Measurements from ENCODE around the gene ELL.
"Not testable (repeated sequence)": the region's sequence is repeated elsewhere in the genome, so short reads cannot be mapped to it uniquely, and the experiment has no call there.

ELL gene

GRCh38 chr19:18521692-18522123 is at the start of gene ELL:
Gene ELL (minus strand): TSS chr19:18522070. CDS start chr19:18522055, 15 bp downstream.
- DNase-seq (ENCODE audit: low read depth) = no peak

- DNase-seq (ENCODE audit: low read depth) = no peak
Observed at GRCh38 chr19:18568367-18568766, 46.5 kb upstream of the ELL start.

GRCh38 chr19:18566953-18567352 is 45.1 kb upstream of the ELL start:
- DNase-seq (ENCODE audit: low read depth) = no peak

GRCh38 chr19:18562086-18562485 is 40.2 kb upstream of the ELL start:
- no peak for DNase-seq (ENCODE audit: low read depth)

- DNase-seq (ENCODE audit: low read depth) = no peak
Observed at GRCh38 chr19:18559685-18560084, 37.8 kb upstream of the ELL start.

- DNase-seq (ENCODE audit: low read depth) = no peak
Observed at GRCh38 chr19:18558604-18559003, 36.7 kb upstream of the ELL start.

- no peak for DNase-seq (ENCODE audit: low read depth)
Observed at GRCh38 chr19:18558202-18558555, 36.3 kb upstream of the ELL start.

GRCh38 chr19:18557411-18558201 is 35.7 kb upstream of the ELL start, which contains the start of gene KXD1:
Gene KXD1 (plus strand): TSS chr19:18557870. CDS start chr19:18562057, 4,187 bp downstream.
- peak; percentile 95 for DNase-seq (ENCODE audit: low read depth)

- DNase-seq (ENCODE audit: low read depth) = no peak
Observed at GRCh38 chr19:18551631-18552030, 29.8 kb upstream of the ELL start.

- DNase-seq (ENCODE audit: low read depth) = peak; percentile 23
Observed at GRCh38 chr19:18543814-18544475, 22.1 kb upstream of the ELL start.

- peak; percentile 89 for DNase-seq (ENCODE audit: low read depth)
Observed at GRCh38 chr19:18542941-18543813, 21.3 kb upstream of the ELL start, which contains the start of gene FKBP8. Gene FKBP8 (minus strand): TSS chr19:18543573. CDS start chr19:18541970, 1,603 bp downstream.

GRCh38 chr19:18541992-18542940 is 20.4 kb upstream of the ELL start:
- no peak for DNase-seq (ENCODE audit: low read depth)

- DNase-seq (ENCODE audit: low read depth) = no peak
Observed at GRCh38 chr19:18541258-18541991, 19.6 kb upstream of the ELL start.

GRCh38 chr19:18540200-18540599 is 18.3 kb upstream of the ELL start:
- not testable (repeated sequence) for DNase-seq (ENCODE audit: low read depth)

GRCh38 chr19:18539372-18539771 is 17.5 kb upstream of the ELL start:
- DNase-seq (ENCODE audit: low read depth) = no peak

- DNase-seq (ENCODE audit: low read depth) = no peak
Observed at GRCh38 chr19:18538115-18538514, 16.2 kb upstream of the ELL start.

- DNase-seq (ENCODE audit: low read depth) = no peak
Observed at GRCh38 chr19:18537431-18537830, 15.6 kb upstream of the ELL start.

GRCh38 chr19:18536475-18536874 is 14.6 kb upstream of the ELL start:
- DNase-seq (ENCODE audit: low read depth) = no peak

- no peak for DNase-seq (ENCODE audit: low read depth)
Observed at GRCh38 chr19:18533058-18533457, 11.2 kb upstream of the ELL start.

GRCh38 chr19:18532168-18532890 is 10.5 kb upstream of the ELL start:
- no peak for DNase-seq (ENCODE audit: low read depth)
